Body of pancreas (tissue), 4 donors: Measurements from ENCODE around the gene HTRA3. TPM values are rescaled to one million over a fixed set of nuclear protein-coding genes. Genes with fewer than 3 reads are reported as not detected.
A peak's percentile ranks its signal among the peaks of the same experiment; 100 is the strongest.

Source experiments
- ATAC-seq: fragments of 150-250 bp; one replicate; pipeline ENCODE4 v1.9.1; 2016
- DNase-seq, 4 donors: peaks; one replicate each; pipeline ENCODE4 v3.0.0-alpha.2; 2019
- H3K27ac ChIP-seq, 4 donors: fragments of 200-600 bp; sonication (generic); 1 replicate in 3 of 4; 2 replicates in 1 of 4; pipeline versions ENCODE4 v1.5.1 to v1.6.1; 2016 to 2019; ENCODE audit warnings: mild to moderate bottlenecking in 1 of 4, mixed read lengths in 1 of 4, moderate library complexity in 1 of 4
- H3K27me3 ChIP-seq, 2 donors: fragments of 200-600 bp; sonication (generic); one replicate each; pipeline ENCODE4 v1.6.0; 2016; ENCODE audit warnings: mild to moderate bottlenecking in 1 of 2
- H3K36me3 ChIP-seq, 2 donors: fragments of 200-600 bp; sonication (generic); replicated peaks in 1 of 2; 2 replicates each; pipeline ENCODE4 v1.5.1; 2016; ENCODE audit warnings: low read depth in 2 of 2; ENCODE audit not compliant: insufficient read depth in 1 of 2
- H3K4me1 ChIP-seq: fragments of 200-600 bp; sonication (generic); one replicate; pipeline ENCODE4 v1.6.0; 2016
- H3K4me3 ChIP-seq, 2 donors: fragments of 200-600 bp; sonication (generic); 1 replicate in 1 of 2; 2 replicates in 1 of 2; pipeline ENCODE4 v1.5.1; 2016 to 2019
- H3K9me3 ChIP-seq, 3 donors: fragments of 200-600 bp; sonication (generic); 1 replicate in 2 of 3; 2 replicates in 1 of 3; pipeline ENCODE4 v1.5.1; 2016
- POLR2A ChIP-seq, 3 donors: fragments of 450-650 bp; IDR thresholded peaks; one replicate each; pipeline ENCODE4 v1.6.1; 2016; ENCODE audit warnings: antibody characterized with exemption in 3 of 3, mild to moderate bottlenecking in 2 of 3
- WGBS, 2 donors: methylation state at CpG; one replicate each; pipeline ENCODE4 v1.1.5; 2017; 5-methylcytosine and 5-hydroxymethylcytosine counted together
- intact Hi-C: fragments of 100-400 bp; cut with DNase I; formaldehyde crosslinking; loops from one replicate; pipeline ENCODE4 v1.15.1; 2023
- total RNA-seq, 2 donors: library from RNA; depleted of rRNA; stranded (reverse); fragments of >200 nt; gene quantifications; one replicate each; pipeline ENCODE4 v1.1.0, GENCODE V29; 2016
- TF ChIP-seq, protein P1 (sequence below), 7 experiments: fragments of 450-650 bp in 4 of 7; fragments of 200-600 bp in 3 of 7; sonication (generic) in 3 of 7; IDR thresholded peaks; one replicate each; pipeline ENCODE4 v1.5.1; 2016 to 2019; ENCODE audit warnings: antibody characterized with exemption in 7 of 7

HTRA3 gene
- total RNA-seq, 2 donors from 2014 or later: 4.2 to 17.5 TPM

DNA sequence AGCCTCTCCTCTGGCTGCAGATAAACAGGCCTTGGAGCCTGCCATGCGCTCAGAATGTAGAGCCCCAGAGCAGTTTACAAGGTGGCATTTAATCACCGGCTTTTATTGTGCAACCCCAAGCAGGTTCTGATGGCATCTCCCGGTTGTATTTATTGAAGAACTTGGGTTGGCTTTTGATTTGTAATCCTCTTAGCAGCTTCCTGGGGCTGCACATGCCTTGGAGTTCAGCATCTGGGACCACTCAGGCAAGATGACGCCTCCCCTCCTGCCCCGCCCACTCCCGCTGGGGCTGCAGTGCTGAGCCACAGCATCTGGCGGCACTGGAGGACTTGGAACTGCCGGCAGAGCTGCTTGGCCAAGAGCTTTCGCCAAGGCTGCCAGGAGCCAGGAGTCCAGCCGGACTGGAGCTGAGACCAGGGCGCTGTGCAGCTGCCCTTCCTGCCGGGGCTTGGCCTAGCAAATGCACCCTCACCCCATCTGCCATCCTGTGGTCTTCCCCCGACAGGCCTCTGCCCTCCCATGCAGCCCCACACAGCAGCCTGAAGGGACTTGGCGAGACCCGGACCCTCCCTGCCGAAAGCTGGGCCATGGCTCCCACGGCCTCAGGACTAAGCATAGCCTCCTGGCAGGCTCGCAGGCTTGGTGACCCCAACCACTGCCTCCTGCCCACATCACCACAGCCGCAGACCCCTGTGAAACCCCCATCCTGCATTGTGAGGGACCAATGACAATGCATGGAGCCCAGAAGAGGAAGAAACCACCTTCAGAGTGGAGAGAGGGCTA lies 5.4 kb downstream of the HTRA3 start:
- Histone ChIP-seq H3K4me3 (no peak overlapping the region), H3K4me1 (peaks cover 4% of the 10 kb centered on the region), H3K9me3 (no peaks in the 10 kb centered on the region), H3K27ac (peak overlapping the region in 1 of 4 donors; percentile 3), H3K27me3 (no peaks in the 10 kb centered on the region), H3K36me3 (no peaks in the 10 kb centered on the region)
- TF ChIP-seq, protein P1, sequence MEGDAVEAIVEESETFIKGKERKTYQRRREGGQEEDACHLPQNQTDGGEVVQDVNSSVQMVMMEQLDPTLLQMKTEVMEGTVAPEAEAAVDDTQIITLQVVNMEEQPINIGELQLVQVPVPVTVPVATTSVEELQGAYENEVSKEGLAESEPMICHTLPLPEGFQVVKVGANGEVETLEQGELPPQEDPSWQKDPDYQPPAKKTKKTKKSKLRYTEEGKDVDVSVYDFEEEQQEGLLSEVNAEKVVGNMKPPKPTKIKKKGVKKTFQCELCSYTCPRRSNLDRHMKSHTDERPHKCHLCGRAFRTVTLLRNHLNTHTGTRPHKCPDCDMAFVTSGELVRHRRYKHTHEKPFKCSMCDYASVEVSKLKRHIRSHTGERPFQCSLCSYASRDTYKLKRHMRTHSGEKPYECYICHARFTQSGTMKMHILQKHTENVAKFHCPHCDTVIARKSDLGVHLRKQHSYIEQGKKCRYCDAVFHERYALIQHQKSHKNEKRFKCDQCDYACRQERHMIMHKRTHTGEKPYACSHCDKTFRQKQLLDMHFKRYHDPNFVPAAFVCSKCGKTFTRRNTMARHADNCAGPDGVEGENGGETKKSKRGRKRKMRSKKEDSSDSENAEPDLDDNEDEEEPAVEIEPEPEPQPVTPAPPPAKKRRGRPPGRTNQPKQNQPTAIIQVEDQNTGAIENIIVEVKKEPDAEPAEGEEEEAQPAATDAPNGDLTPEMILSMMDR (IDR thresholded peaks at IDR 0.05): no peak
- TF ChIP-seq POLR2A (IDR thresholded peaks at IDR 0.05): no peak
- 59 to 62% methylated on average over 7 to 19 of the region's 19 CpGs for WGBS, 2 donors
- ATAC-seq (peak; percentile 61), DNase-seq (peak; percentile 36 to 63 (median 52))
- intact Hi-C loops: no loop called here

DNA sequence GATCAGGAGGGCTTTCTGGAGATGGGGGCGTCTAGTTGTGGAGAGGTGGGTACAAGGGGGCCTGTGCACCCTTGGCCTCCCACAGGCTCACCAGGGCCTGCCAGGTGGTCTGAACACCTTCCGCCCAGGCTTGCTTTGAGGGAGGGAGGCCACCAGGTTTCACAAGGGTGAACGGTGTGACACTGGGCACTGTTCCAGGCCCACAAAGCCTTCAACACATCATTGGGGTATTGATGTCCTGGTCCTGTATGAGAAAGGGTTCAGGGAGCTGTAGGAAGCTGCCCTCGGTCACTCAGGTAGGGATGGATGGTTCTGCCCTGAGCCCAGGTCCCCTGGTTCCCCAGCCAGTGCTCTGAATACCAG lies 6.0 kb downstream of the HTRA3 start:
- Histone ChIP-seq H3K4me3 (no peak overlapping the region), H3K4me1 (no peaks in the 10 kb centered on the region), H3K27me3 (no peaks in the 10 kb centered on the region), H3K36me3 (no peaks in the 10 kb centered on the region), H3K27ac (no peak overlapping the region), H3K9me3 (no peaks in the 10 kb centered on the region)
- no peak for DNase-seq
- intact Hi-C loops: no loop called here
- WGBS, 2 donors: 64 to 75% methylated on average over 2 to 4 of the region's 4 CpGs
- TF ChIP-seq POLR2A (IDR thresholded peaks at IDR 0.05): no peak
- TF ChIP-seq, protein P1 (IDR thresholded peaks at IDR 0.05): no peak
- no peak for ATAC-seq

DNA sequence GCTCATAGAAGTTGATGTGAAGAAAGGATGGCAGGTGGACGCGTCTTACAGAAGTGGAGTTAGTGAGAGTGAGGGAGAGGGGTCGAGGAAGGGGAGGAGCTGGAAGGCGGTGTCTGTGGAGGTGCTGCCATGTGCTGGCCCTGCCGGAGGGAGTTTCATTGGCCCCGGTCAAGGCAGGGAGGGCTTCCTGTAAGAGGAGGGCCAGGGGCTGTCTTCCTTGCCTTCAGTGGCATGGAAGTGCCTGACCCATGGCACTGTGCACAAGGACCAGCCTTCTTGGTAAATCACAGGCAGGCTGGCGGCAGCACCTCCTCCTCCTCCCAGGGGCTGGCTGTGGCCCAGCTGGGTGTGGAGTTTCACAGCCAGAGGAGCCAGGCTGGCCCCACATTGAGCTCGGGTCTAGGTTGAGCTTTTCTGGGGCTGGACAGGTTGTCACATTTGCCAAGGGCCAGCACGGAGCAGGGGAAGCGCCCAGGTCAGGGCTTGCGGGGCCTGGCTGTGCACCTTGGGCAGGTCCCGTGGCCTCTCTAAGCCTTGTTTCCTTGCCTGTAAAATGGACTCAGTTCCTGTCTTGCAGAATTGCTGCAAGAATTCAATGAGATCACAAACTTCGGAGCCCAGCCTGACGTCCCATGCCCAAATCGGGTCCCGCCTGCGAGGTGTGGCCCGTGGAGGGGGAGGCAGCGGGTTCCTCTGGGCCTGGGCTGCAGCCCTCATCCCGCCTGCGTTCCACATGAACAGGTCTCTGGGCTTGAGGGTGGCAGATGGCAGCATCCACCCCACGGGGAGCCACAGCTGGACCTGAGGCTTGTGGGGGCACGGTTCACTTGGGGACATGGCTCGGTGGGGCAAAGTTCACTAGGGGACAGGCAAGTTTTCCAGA lies 7.0 kb downstream of the HTRA3 start:
- 62 to 66% methylated on average over 9 to 24 of the region's 24 CpGs for WGBS, 2 donors
- no peak for TF ChIP-seq POLR2A (IDR thresholded peaks at IDR 0.05)
- TF ChIP-seq, protein P1 (IDR thresholded peaks at IDR 0.05): no peak
- H3K27ac ChIP-seq: no peak overlapping the region
- DNase-seq: no peak
- H3K27me3 ChIP-seq: no peaks in the 10 kb centered on the region
- H3K4me3 ChIP-seq: no peak overlapping the region
- no peaks in the 10 kb centered on the region for H3K4me1 ChIP-seq
- no peaks in the 10 kb centered on the region for H3K36me3 ChIP-seq
- intact Hi-C loops: no loop called here
- H3K9me3 ChIP-seq: no peaks in the 10 kb centered on the region
- no peak for ATAC-seq

DNA sequence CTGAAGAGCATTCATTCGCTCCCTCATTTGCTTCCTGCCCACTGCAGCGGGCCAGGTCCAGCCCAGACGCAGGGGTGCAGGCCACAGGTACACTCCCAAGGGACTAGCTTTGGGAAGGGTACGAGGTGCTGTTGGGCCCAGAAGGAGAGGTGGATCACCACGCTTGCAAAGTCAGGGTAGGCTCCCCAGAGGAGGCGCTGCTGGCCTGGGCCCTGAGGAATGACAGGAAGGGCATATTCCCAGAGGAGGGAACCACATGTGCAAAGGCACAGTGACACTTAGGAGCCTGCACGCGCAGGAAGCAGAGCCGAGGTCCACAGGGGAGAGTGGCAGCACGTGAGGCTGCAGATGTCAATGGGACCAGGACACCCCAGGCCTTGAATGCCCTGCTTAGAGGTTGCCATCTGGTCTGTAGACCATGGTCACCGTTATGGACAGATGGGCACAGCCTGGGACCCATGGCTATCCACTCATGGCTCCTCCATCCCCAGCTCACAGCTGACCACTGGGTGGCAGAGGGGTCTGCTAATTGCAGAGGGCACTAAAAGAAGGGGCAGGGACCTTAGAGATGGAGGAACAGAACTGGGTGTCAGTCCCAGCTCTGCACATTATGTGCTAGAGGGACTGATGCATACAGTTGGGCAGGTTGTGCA lies 7.9 kb downstream of the HTRA3 start:
- TF ChIP-seq POLR2A (IDR thresholded peaks at IDR 0.05): no peak
- TF ChIP-seq, protein P1 (IDR thresholded peaks at IDR 0.05): no peak
- WGBS, 2 donors: 82 to 90% methylated on average over 9 to 10 of the region's 11 CpGs

More for the DNA sequence above, 7.9 kb downstream of the HTRA3 start:
- intact Hi-C loops: no loop called here
- ATAC-seq (no peak), DNase-seq (no peak)
- Histone ChIP-seq H3K27ac (no peak overlapping the region), H3K4me3 (no peak overlapping the region), H3K9me3 (no peaks in the 10 kb centered on the region), H3K4me1 (no peaks in the 10 kb centered on the region), H3K36me3 (no peaks in the 10 kb centered on the region), H3K27me3 (no peaks in the 10 kb centered on the region)
